Osteoblast (primary cell): ENCODE data around the gene ASCC3. TPM values are rescaled to one million over a fixed set of nuclear protein-coding genes. Genes with fewer than 3 reads are reported as not detected.

Source experiments
- DNase-seq: peaks from one replicate; pipeline ENCODE4 v3.0.0; 2011; ENCODE audit warnings: low spot score, mixed read lengths; ENCODE audit not compliant: insufficient read length; ENCODE audit errors: missing footprints
- H2AFZ ChIP-seq: 2 replicates; pipeline ENCODE4 v1.6.0; 2011; ENCODE audit warnings: mild to moderate bottlenecking, low read length
- H3K27ac ChIP-seq: 2 replicates; pipeline ENCODE4 v1.5.1; 2011; ENCODE audit warnings: mild to moderate bottlenecking, low read depth, low read length, moderate library complexity
- H3K27me3 ChIP-seq: 2 replicates; pipeline ENCODE4 v1.6.0; 2012; ENCODE audit warnings: mild to moderate bottlenecking, control low read depth, inconsistent platforms, low read length, moderate library complexity; ENCODE audit not compliant: insufficient read depth
- H3K36me3 ChIP-seq: 2 replicates; pipeline ENCODE4 v1.5.1; 2011; ENCODE audit warnings: mild to moderate bottlenecking, low read length, control low read depth, moderate library complexity; ENCODE audit not compliant: insufficient read depth
- H3K4me1 ChIP-seq: 2 replicates; pipeline ENCODE4 v1.5.1; 2011; ENCODE audit warnings: mild to moderate bottlenecking, low read length, control low read depth, moderate library complexity; ENCODE audit not compliant: insufficient read depth
- H3K4me2 ChIP-seq: 2 replicates; pipeline ENCODE4 v1.6.0; 2011; ENCODE audit warnings: mild to moderate bottlenecking, low read length; ENCODE audit not compliant: insufficient read depth
- H3K4me3 ChIP-seq: fragments of 200-600 bp; sonication (generic); 3 replicates; pipeline ENCODE4 v1.5.1; 2012; ENCODE audit warnings: mild to moderate bottlenecking, low read length, inconsistent platforms; ENCODE audit not compliant: insufficient read depth
- H3K79me2 ChIP-seq: 2 replicates; pipeline ENCODE4 v1.6.0; 2012; ENCODE audit warnings: mild to moderate bottlenecking, low read length, control low read depth, inconsistent platforms; ENCODE audit not compliant: insufficient read depth
- H3K9me3 ChIP-seq: 2 replicates; pipeline ENCODE4 v1.5.1; 2011; ENCODE audit warnings: low read depth, low read length, control low read depth
- H4K20me1 ChIP-seq: 2 replicates; pipeline ENCODE4 v1.6.0; 2012; ENCODE audit warnings: mild to moderate bottlenecking, low read length, control low read depth; ENCODE audit not compliant: insufficient read depth
- CTCF ChIP-seq: IDR thresholded peaks from 2 replicates; pipeline ENCODE4 v1.5.1; 2011; ENCODE audit warnings: mild to moderate bottlenecking, low read depth, low read length, moderate library complexity; ENCODE audit errors: extremely low read depth
- total RNA-seq: library from RNA; depleted of rRNA; stranded (reverse); fragments of >200 nt; gene quantifications from 2 replicates; pipeline ENCODE4 v1.2.3, GENCODE V29; 2012

Gene ASCC3
- total RNA-seq, 1 donor: 68.8 TPM

DNA sequence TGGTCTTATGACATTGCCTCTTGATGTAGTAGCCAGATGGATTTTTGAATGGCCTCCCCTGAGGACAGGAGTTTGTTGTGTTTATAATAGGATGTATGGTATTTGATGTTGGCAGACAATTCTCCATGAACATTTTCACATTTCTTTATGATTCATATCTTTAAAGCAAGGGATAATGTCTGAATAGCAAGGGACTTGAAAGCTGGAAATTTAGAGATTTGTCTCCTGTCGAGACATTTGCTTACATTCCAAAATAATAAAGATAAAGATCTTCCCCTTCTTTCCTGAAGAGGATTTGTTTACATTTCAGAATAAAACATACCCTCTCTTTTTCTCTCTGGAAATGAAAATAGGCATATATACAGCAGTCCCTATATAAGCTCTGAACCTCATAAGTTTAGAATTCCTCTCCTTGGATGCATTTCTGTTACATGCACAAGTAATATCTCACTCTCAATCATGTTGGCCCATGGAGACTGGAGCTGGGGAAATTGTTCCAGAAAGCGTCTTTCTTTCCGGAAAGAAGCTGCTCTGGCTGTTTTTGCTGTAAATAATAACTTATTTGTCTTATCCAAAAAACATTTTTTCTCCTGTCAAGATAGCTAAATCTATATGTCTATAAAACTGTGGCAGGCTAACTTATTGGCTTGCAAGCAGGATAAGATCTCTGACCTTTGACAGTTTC is 42.5 kb upstream of the ASCC3 start:
- Histone ChIP-seq H3K79me2 (no peaks in the 10 kb centered on the region), H3K36me3 (no peaks in the 10 kb centered on the region), H2AFZ (no peak overlapping the region), H4K20me1 (no peaks in the 10 kb centered on the region), H3K9me3 (no peaks in the 10 kb centered on the region), H3K4me3 (no peak overlapping the region), H3K4me2 (no peak overlapping the region), H3K27me3 (no peaks in the 10 kb centered on the region), H3K27ac (no peak overlapping the region), H3K4me1 (no peaks in the 10 kb centered on the region)
- no peak for TF ChIP-seq CTCF
- DNase-seq: no peak

DNA sequence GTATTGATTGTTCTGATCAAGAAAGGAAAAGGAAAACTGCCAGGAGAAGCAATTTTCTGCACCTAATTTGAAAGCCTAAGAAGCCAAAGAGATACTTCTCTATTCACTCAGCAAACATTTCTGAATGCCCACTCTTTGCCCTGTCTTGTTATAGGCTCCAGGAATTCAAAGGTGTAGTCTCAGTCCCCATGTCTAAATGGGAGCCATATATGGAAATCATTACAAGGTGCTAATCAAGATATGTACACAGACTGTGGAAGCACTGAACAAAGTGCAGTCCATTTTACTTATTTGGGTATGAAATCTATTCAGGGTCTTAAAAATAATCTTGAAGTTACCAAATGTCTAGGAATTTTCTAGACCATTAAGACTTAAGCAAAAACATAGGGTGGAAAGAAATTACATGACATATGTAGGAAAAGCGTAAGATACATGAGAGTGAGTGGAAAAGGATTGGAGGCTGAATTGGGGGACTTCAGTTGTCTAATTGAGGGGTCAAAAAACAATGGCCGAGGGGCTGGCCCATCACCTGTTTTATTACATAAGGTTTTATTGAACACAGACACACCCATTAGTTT is 39.0 kb upstream of the ASCC3 start:
- no peak overlapping the region for H3K27ac ChIP-seq
- H3K9me3 ChIP-seq: no peaks in the 10 kb centered on the region
- no peaks in the 10 kb centered on the region for H3K4me1 ChIP-seq
- no peak for DNase-seq
- H3K4me3 ChIP-seq: no peak overlapping the region
- no peaks in the 10 kb centered on the region for H4K20me1 ChIP-seq
- no peak for TF ChIP-seq CTCF
- H3K79me2 ChIP-seq: no peaks in the 10 kb centered on the region
- no peak overlapping the region for H3K4me2 ChIP-seq
- H3K27me3 ChIP-seq: no peaks in the 10 kb centered on the region
- H2AFZ ChIP-seq: no peak overlapping the region
- H3K36me3 ChIP-seq: no peaks in the 10 kb centered on the region

GRCh38 chr6:100918152-100918551 is 37.0 kb upstream of the ASCC3 start:
- TF ChIP-seq CTCF: no peak
- no peaks in the 10 kb centered on the region for H3K36me3 ChIP-seq
- no peaks in the 10 kb centered on the region for H4K20me1 ChIP-seq
- no peak for DNase-seq
- no peaks in the 10 kb centered on the region for H3K79me2 ChIP-seq
- no peak overlapping the region for H3K27ac ChIP-seq
- H3K27me3 ChIP-seq: no peaks in the 10 kb centered on the region
- no peaks in the 10 kb centered on the region for H3K4me1 ChIP-seq
- H3K9me3 ChIP-seq: no peaks in the 10 kb centered on the region
- H3K4me2 ChIP-seq: no peak overlapping the region
- H2AFZ ChIP-seq: no peak overlapping the region
- H3K4me3 ChIP-seq: no peak overlapping the region

GRCh38 chr6:100915876-100916275 is 34.7 kb upstream of the ASCC3 start:
- H3K4me2 ChIP-seq: no peak overlapping the region
- H3K4me1 ChIP-seq: no peaks in the 10 kb centered on the region
- TF ChIP-seq CTCF: no peak
- no peak overlapping the region for H3K27ac ChIP-seq
- H2AFZ ChIP-seq: no peak overlapping the region
- no peaks in the 10 kb centered on the region for H3K27me3 ChIP-seq
- no peaks in the 10 kb centered on the region for H3K79me2 ChIP-seq
- H3K36me3 ChIP-seq: no peaks in the 10 kb centered on the region
- no peaks in the 10 kb centered on the region for H3K9me3 ChIP-seq
- H4K20me1 ChIP-seq: no peaks in the 10 kb centered on the region
- no peak for DNase-seq
- H3K4me3 ChIP-seq: no peak overlapping the region
